HPDE6-E6E7 (cell line): ENCODE results near the gene NXN.
"Not testable (repeated sequence)": the region's sequence is repeated elsewhere in the genome, so short reads cannot be mapped to it uniquely, and the experiment has no call there.

Experiments
- DNase-seq: peaks from one replicate; pipeline ENCODE4 v3.0.0; 2011; ENCODE audit warnings: missing footprints; ENCODE audit errors: extremely low spot score

NXN gene

DNA sequence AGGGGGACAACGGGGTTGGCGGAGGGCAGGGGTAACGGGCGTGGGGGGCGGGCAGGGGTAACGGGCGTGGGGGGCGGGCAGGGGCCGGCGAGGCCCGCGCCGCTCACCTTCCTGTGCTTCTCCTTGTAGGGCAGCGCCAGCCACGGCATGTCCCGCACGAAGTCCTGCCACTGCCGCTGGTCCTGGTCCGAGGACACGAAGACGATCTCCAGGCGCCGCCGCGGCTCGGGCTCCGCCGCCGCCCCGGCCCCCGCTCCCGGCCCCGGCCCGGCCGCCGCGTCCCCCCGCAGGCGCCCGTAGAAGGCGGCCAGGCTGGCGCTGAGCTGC is 401 bp downstream of the NXN start:
- DNase-seq, result no peak

DNA sequence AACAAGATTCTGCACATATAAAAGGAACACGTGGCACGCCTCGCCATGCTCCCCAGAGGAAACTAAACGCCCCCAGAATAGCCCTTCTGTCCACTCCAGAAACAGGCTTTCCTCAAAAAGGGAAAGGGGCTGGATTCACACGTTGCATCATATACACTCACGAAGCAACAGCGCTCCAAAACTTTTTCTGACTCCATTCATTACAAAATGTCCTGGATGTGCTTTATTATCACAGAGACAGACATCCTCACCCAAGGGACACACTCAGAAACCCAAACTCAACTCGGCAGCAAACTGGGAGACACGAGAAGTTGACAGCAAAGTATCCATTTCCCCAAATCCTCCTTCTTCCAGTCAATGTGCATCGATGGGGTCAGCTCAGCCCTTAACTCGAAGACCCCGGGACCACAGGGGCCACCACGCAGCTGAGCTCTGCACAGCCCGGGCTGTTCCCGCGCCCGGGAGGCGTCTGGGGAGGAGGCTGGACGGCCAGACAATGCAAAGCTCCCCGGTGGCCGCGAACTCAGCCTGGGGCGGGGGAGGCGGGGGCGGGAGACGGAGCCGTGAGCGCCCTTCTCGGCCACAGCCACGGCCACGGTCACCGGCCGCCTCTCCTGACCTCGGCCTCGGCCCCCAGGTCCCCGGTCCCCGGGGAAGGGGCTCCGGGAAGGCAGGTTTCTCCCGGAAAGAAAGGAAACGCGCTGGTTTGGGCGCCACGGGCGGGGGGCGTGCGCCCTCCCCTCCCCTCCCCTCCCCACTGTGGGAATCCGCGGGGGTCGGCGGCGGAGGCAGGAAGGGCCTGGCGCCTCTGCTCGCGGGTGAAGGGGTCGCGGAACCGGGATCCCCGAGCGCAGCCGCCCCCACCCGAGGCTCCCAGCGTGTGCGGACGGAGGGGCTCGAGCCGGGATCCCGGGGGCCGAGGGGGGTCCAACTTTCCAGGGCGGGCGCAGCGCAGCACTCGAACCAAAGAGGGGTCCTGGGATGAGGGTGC is 1.2 kb downstream of the NXN start:
- DNase-seq, result no peak

DNA sequence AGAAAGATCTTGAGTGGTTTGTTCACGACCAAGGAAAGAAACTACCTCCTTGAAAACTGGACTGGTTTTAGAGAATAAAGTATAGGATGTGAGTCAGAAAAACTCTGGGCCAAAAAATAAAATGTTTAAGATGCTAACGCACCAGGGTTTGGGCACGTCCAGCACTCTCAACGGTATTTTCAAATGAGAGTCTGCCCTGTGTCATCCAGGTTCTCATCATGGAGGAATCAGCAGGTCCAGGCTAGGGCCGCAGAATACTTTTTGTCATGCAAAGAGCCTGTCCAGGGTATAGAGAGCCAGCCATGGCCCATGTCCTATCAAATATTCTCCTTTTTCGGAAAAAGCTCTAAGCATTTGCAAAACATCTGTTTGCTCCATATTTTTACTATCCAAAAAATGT is 2.4 kb downstream of the NXN start:
- no peak for DNase-seq

DNA sequence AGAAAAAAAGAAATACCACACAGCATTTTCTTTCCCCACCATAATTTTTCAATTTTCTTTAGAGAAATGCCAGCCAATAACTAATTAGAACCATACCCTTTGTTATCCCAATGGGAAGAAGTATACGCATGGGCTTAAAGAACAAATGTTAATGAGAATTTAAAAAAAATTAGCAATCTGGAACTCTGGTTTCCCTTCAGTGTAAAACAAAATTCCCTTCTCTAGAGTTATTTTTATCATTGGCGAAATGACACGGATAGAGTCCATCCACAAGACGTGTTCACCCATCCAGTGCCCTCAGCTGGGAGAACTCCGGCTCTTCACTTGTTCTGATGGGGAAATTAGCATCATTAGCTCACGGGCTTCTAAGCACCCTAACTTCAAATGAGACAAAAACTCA is 3.3 kb downstream of the NXN start:
- DNase-seq, result no peak

DNA sequence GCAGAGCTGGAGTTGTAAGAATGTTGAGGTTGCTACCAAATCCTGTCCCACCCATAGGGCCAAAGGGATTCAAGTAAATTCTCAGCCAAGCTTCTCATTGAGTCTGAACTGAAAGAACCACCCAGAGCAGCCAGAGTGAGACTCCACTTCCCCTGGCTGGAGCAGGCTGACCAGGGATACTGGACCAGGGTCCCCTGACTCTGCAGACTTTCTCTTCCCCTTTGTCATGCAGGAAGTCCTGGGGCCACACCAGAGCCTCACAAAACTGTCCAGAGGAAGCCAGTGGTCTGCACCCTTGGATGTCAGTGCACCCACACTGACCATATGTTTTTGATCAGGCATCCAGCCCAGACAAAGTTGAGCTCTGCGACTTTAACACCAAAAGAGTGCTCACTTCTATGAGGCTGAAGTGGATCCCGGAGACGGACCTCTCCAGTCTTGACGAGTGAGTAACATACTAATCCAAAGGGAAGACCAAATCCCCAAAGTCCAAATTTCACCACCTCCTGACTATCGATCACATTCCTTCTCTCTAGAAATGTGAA is 4.1 kb downstream of the NXN start:
- DNase-seq, result no peak

DNA sequence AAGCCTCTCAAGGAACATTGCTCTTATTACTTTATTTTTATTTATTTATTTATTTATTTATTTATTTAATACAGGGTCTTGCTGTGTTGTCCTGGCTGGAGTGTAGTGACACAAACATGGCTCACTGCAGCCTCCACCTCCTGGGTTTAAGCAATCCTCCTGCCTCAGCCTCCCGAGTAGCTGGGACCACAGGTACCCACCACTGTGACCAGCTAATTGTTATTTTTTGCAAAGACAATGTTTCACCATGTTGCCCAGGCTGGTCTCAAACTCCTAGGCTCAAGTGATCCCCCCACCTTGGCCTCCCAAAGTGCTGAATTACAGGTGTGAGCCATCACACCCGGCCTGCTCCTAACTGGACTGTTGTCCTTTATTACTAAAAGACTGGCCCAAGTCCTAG is 4.8 kb downstream of the NXN start:
- DNase-seq, result not testable (repeated sequence)

DNA sequence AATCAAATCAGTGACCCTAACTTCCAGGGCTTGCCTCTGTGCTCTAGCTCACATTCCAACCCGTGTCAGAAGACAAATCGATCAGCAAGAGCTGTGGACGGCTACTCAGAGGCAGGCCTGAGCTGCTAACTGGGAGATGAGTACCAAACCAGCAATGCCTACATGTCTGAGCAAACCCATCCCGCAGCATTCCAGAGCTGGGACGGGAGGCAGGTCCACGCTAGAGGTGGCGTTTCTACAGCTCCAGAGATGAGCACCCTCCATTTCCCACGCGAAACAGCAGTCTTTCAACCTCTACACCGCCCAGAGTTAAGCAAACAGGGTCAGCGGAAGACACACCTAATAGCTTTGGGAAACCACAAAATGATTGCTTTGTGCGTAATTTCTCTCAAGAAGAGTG is 6.5 kb downstream of the NXN start:
- DNase-seq, result peak; percentile 91

DNA sequence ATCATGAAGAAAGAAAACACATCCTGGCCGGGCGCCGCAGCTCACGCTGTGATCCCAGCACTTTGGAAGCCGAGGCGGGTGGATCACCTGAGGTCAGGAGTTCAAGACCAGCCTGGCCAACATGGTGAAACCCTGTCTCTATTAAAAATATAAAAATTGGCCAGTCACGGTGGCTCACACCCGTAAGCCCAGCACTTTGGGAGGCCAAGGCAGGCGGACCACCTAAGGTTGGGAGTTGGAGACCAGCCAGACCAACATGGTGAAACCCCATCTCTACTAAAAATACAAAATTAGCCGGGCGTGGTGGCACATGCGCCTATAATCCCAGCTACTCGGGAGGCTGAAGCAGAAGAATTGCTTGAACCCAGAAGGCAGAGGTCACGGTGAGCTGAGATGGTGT is 7.7 kb downstream of the NXN start:
- DNase-seq, result not testable (repeated sequence)

DNA sequence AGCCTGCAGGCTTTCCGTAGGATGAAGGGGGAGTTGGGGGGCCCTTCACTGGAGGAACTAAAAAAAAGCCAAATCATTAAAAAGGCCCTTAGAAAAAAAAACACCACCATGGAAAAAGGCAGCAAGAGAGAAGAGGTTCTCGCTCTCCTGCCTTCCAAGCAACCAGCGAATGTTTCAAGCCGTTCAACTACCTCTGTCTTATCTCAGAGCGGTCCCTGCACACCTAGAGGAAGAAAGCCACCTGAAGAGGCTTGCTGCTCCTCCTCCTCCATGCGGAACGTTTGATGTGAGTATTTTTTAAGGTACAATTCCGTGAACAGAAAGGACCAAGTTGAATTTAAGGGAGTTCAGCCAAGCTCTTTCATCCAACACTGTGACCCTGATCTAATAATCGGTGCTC is 9.2 kb downstream of the NXN start:
- DNase-seq, result no peak

DNA sequence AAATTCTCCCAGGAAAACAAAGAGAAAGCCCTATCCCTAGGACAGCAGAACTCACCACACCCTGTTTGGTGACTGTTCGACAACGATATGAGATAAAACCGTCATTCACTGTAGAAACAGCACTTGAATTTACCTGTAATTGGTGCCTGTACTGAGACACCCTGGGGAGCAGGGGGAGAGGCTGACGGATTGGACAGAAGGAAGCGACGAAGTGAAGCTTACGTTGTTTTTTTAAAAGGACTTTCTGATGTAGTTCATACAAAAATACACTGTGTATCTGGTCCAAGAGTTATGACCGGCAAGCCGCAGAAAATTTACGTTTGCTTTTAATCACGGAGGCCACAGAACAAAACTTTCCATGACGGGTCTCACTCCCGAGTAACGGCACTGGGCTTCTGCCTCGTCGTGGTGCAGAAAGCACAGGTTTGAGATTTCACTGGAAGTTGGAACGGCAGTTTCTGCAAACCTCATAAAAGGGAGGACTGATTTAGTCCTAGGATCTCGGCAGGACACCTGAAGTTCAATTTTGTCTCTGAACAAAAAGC is 9.7 kb downstream of the NXN start:
- no peak for DNase-seq

DNA sequence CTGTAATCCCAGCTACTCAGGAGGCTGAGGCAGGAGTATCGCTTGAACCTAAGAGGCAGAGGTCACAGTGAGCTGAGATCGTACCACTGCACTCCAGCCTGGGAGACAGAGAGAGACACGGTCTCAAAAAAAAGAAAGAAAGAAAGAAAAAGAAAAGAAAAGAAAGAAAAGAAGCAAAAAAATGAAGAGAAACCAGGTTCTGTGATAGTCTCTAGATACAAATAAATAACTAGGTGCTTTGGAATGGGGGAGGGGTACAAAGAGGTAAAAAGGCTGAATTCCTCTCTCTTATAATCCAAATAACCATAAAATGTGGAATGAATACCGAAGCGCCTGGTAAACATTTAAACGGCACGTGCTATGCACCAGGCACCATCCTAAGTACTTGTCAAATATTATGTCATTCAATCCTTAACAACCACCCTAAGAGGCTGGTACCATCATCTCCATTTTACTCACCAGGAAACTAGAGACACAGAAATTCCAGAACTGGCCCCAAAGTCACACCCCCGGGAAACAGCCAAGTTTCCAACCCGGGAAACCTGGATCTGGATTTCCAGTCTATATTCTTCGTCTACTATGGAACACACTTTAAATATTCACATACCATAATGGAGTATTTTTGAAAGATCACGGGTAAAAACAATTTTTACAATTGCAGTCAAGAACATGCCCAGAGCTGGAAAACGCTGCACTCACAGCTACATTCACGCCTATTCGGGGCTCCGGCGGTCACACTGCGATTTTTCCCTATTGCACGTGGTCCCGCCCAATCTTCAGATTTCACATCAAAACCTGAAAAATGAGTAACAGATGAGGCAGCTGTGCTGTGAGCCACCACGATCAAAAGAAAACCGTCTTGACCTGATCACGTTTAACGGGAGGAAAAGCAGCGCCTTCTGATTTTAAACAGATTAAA is 10.5 kb downstream of the NXN start:
- DNase-seq, result no peak

DNA sequence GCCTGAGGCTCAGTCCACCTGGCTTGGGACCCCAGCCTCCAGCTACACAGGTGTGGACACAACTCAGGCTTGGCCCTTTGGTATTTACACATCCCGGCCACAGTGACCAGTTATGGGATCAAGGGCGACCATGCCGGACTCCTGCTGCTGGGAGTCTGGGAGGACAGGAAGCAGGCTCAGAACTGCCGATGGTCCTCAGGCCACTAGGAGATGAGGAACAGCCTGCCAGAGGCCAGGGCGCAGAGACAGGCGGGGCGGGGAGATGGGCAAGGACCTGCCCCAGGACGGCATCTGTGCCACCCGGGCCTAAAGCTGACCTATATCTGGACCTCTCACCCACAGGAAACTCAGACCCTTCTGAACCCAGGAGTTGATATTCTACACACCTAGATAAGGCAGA is 12.5 kb downstream of the NXN start:
- DNase-seq, result no peak

DNA sequence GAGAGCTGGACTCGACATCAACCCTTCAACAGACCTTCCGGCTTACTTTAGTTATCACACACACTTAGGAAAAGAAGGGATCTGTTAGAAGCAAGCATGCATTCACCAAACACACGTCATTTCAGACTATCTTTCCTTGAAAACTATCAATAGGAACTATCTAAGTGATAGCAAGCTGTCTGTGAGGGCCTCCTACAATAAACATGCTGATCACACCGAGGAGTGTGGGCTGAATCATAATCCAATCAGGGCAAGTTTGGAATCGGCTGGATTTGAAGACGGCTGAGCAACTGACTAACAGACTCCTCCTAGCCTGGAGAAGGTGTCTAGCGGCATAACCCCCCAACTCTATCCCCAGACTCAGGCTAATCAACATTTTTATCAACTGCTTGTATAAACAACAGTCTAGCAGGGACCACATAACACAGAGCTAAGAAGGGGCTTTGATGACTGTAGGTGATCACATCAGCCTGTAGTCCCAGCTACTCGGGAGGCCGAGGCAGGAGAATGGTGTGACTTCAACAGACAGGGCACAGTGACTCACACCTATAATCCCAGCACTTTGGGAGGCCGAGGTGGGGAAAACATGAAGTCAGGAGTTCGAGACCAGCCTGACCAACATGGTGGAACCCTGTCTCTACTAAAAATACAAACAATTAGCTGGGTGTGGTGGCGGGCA is 14.1 kb downstream of the NXN start:
- no peak for DNase-seq

DNA sequence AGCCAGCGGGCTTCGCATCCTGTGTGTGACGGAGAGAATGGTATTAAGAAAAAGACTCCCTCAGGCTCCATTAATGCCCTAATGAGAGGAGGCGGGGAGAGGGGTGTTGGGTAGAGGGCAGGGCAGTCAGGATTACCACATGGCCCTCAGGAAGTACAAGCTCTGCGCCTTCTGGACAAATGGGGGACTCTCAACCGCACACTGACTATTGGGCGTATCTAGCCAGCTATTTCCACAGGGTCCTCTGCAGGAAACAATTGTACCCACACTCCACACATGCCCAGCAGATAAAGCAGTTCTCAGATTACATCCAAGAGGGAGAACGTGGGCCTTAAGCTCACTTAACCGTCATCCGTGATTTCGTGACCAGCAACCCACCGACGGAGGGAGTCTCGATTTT is 14.7 kb downstream of the NXN start:
- no peak for DNase-seq

DNA sequence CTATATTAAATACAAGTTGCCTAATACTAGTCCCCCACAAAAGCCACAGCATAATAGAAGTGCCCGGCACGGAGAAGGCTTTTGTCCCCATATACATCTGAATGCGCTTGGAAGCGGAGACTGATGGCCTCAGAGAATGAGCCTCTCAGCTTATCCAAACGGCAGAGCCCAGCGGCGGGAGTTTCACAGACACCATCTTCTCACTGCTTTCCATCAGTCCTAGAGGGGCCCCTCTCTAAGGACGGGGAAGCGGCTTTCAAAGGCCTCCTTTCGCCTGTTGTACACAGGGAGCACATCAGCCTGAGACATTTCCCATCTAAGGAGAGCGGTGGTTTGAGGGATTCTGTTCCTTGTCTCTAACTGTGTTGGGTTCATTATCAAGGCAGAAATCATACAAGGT is 16.9 kb downstream of the NXN start:
- no peak for DNase-seq

DNA sequence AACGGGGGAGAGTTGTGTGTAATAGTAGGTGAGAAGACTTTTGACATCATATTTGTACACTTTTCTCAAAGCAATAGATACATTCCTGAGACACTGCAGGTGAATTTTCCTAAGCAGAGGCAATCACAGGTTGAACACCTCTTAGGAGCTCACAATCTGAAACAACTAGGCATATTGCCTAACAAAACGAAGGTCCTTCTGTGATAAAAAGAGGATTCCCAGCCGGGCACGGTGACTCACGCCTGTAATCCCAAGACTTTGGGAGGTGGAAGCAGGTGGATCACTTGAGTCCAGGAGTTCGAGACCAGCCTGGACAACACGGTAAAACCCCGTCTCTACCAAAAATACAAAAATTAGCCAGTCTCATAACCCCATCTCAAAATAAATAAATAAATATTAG is 17.4 kb downstream of the NXN start:
- no peak for DNase-seq

DNA sequence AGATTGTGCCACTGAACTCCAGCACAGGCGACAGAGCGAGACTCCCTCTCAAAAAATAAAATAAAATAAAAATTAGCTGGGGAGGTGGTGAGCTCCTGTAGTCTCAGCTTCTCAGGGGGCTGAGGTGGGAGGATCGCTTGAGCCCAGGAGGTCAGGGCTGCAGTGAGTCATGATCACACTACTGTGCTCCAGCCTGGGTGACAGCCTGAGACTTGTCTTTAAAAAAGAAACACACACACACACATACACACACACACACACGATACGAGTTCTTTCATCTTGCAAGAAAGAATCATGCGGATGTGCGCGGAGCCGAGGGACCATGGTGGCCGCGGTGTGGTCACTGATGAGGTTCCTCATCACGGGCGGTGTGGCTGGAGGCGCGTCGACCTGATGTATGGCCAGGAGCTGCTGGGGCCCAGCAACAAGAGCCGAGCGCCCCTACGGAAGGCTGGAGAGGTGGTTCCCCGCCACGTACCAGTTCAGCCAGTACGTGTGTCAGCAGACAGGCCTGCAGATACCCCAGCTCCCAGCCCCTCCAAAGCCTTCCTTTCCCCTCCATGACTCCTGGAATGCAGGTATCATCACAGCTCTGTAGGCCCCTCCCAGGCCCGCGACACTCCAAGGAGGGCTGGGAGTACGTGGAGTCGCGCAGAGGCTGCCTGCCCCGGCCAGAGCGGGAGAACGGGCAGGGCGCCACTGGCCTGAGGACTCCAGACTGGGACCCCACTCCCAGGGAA is 20.7 kb downstream of the NXN start:
- DNase-seq, result no peak

DNA sequence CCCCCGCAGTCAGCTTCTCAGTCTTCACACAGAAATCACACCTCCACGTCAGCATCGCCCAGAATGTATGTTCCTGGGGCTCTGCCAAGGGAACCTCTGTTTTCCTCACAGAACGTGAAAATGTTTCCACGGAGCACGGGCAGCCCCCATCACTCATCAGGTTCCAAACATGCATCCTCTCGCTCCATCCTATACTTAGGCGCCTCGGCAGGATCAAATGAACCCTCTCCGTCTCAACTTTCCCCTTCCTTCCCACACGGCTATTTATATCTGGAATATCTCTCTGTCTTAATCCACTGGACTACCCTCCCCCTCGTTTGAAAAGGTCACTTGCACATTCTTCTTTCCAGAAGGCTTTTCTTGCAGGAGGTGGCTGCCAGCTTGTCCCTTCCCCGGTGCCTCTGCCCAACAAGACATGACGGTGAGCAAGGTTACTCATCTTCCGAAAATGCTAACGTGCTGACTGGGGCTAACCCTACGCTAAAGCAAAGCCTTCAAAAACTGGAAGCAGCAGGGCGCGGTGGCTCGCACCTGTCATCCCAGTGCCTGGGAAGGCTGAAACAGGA is 21.6 kb downstream of the NXN start:
- no peak for DNase-seq

DNA sequence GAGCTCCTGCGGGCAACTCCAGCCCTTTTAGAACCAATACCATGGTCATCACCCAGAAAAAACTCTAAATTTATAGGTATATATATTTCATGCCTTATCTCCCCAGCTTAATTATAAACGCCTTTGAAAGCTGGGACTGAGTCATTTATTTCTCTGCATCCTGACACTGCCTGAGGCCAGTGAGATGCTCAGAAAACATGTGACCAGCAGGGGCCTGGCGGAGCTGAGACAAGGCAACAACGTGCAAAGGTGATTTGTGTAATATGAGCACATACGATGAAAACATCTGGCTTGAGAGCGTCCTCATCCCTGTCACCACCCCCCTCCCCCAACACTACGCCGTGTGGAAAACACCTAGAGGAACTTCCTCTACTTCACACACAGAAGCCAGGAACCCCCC is 22.7 kb downstream of the NXN start:
- peak; percentile 92 for DNase-seq

DNA sequence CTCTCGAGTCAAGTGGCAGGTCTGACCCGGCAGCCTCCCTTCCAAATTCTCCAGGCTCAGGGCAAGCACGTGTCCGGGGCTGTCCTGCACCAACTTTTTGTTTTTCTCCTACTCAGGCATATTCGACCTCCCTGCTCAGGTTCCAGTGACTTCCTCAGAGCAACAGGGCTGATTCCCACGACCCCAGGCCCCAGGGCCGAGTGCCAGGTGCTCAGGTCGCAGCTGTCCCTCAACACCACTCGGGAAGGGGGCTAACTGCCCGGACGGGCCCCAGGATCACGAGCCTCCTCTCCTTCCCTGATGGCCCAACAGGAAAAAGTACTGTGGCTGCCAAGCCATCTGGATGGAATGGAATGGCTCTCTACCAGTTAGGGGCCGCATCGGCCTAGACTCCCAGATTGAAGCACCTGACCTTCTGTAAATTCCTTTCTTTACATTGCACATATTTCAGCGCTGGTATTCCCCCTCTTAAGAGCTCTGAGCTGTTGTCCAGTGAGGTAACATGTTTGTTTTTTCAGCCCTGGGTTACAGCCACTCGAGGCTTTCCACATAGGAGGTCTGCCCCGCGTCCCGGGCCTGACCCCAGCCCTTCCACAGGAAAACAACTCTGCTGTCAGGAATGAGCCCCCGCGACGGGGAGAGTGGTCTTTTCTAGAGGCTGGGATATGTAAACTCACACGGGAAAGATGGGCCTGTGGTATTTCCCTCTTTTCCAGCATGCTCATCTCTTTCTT is 25.0 kb downstream of the NXN start:
- DNase-seq, result no peak
